ENCODE data around the gene GLO1. TPM values are rescaled to one million over a fixed set of nuclear protein-coding genes. Genes with fewer than 3 reads are reported as not detected.
A peak's percentile ranks its signal among the peaks of the same experiment; 100 is the strongest.

GLO1 gene
- total and polyA plus RNA-seq, 2 experiments from 2014 or later: 273 TPM

DNA sequence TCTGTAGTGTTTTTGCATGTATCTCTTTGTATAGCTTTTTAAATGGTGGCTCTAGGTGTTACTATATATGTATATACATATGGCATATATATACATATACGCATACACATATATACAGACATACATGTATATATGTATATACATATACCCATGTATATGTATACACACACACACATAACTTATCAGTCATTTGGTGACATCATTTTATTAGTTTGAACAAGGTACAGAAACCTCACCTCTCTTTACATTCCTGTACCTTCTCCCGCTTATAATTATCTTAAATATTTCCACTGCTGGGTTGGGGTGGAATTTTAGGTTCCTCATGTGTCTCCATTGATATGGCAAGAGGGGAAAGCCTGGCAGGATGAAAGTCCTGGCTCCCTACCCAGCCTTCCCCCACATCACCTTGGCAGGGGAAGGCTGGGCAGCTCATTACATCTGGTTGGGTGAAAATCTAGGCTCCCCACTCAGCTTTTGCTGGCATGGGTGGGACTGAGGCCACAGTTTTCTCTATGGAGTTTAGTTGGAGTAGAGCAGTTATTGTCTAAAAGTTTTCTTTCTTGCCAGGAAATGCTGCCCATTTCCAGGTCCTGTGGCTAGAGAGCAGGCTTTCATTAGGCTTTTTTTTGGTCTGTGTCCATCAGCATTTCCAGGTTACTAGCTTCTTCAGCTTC, 7.6 kb downstream of the GLO1 start:
- H3K9me3 Mint-ChIP-seq: peaks cover 7% of the 10 kb centered on the region
- peaks cover 2% of the 10 kb centered on the region for H3K27me3 Mint-ChIP-seq (ENCODE audit: insufficient read depth, low read depth, poor library complexity)
- peaks cover 26% of the 10 kb centered on the region for H3K36me3 Mint-ChIP-seq (ENCODE audit: low read depth)
- no peaks in the 10 kb centered on the region for H3K9me2 ChIP-seq (ENCODE audit: insufficient read depth)
- no peak overlapping the region for H3K4me3 Mint-ChIP-seq
- H3K27me3 ChIP-seq (ENCODE audit: insufficient read depth): no peaks in the 10 kb centered on the region
- H3K79me2 ChIP-seq (replicated peaks; ENCODE audit: insufficient read depth): peaks cover 98% of the 10 kb centered on the region
- no peak for DNase-seq (ENCODE audit: low spot score)
- TF ChIP-seq EZH2 (IDR thresholded peaks at IDR 0.05; ENCODE audit: low read depth, unreplicated experiment): no peak
- no peak for TF ChIP-seq ZNF331 (CRISPR knock-in tag; IDR thresholded peaks at IDR 0.05; ENCODE audit: low read depth)
- no peak overlapping the region for H3K4me2 ChIP-seq
- ATAC-seq: no peak
- H3K36me3 ChIP-seq (ENCODE audit: insufficient read depth): peaks cover 4% of the 10 kb centered on the region; the same call in 1 of the 2 replicates
- no peak overlapping the region for H3K27ac Mint-ChIP-seq
- H3F3A ChIP-seq (replicated peaks; ENCODE audit: low read depth): no peaks in the 10 kb centered on the region
- peaks cover 2% of the 10 kb centered on the region; the same call in 1 of the 3 replicates for H3K4me1 Mint-ChIP-seq
- H3K27ac ChIP-seq (ENCODE audit: low read depth): no peak overlapping the region
- H4K20me1 ChIP-seq (replicated peaks; ENCODE audit: insufficient read depth): peaks cover 59% of the 10 kb centered on the region
- H2AFZ ChIP-seq: no peak overlapping the region
- no peak overlapping the region for H3K4me3 ChIP-seq
- H3K4me1 ChIP-seq (ENCODE audit: insufficient read depth): no peaks in the 10 kb centered on the region

DNA sequence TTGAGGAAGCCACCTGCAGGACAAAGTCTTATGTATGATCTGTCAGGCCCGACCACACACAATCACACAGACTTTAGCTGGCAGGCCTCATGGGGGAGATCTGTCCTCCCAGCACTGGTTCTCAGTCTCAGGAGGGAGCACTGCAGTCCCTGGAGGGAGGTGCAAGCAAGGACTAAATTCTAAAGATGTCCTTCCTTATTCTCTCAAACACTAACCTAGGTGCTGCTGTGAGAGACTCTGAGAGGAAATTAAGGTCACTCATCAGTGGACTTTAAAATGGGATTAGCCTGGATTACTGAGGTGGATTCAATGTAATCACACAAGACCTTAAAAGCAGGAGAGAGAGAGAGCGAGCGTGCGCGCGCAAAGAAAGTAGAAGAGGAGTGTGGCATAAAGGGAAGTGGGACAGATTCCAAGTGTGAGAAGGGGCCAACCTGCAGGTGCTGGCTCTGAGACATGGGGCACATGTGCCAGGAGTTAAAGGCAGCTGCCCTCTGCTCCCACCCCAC, 14.3 kb downstream of the GLO1 start:
- Mint-ChIP-seq H3K27ac (no peak overlapping the region; the same call in 1 of the 2 replicates), H3K4me3 (no peak overlapping the region), H3K4me1 (peaks cover 10% of the 10 kb centered on the region), H3K27me3 (ENCODE audit: insufficient read depth, low read depth, poor library complexity) (peaks cover 2% of the 10 kb centered on the region), H3K36me3 (ENCODE audit: low read depth) (peaks cover 10% of the 10 kb centered on the region; the same call in 2 of the 3 replicates), H3K9me3 (no peaks in the 10 kb centered on the region)
- ATAC-seq: peak; percentile 87
- Histone ChIP-seq H4K20me1 (replicated peaks; ENCODE audit: insufficient read depth) (peaks cover 37% of the 10 kb centered on the region), H3K4me1 (ENCODE audit: insufficient read depth) (no peaks in the 10 kb centered on the region), H3F3A (replicated peaks; ENCODE audit: low read depth) (no peaks in the 10 kb centered on the region), H3K9me2 (ENCODE audit: insufficient read depth) (no peaks in the 10 kb centered on the region), H2AFZ (no peak overlapping the region), H3K36me3 (ENCODE audit: insufficient read depth) (peaks cover 4% of the 10 kb centered on the region; the same call in 1 of the 2 replicates), H3K27me3 (ENCODE audit: insufficient read depth) (no peaks in the 10 kb centered on the region), H3K4me2 (no peak overlapping the region), H3K79me2 (replicated peaks; ENCODE audit: insufficient read depth) (peaks cover 77% of the 10 kb centered on the region), H3K4me3 (no peak overlapping the region), H3K27ac (ENCODE audit: low read depth) (no peak overlapping the region)
- peak; percentile 41 for DNase-seq (ENCODE audit: low spot score)
- TF ChIP-seq EZH2phosphoT487 (IDR thresholded peaks at IDR 0.05; ENCODE audit: unreplicated experiment) (no peak), POLR2AphosphoS5 (IDR thresholded peaks at IDR 0.05; ENCODE audit: low read depth) (no peak), CREB1 (CRISPR knock-in tag; IDR thresholded peaks at IDR 0.05; ENCODE audit: low read depth) (no peak), ZNF331 (CRISPR knock-in tag; IDR thresholded peaks at IDR 0.05; ENCODE audit: low read depth) (no peak), NANOG (IDR thresholded peaks at IDR 0.05; ENCODE audit: borderline replicate concordance) (no peak), ZNF114 (CRISPR knock-in tag; IDR thresholded peaks at IDR 0.05) (no peak), JUNB (IDR thresholded peaks at IDR 0.05; ENCODE audit: unreplicated experiment) (no peak), STAT1 (IDR thresholded peaks at IDR 0.05; ENCODE audit: unreplicated experiment) (no peak)
- TF ChIP-seq, protein P1, sequence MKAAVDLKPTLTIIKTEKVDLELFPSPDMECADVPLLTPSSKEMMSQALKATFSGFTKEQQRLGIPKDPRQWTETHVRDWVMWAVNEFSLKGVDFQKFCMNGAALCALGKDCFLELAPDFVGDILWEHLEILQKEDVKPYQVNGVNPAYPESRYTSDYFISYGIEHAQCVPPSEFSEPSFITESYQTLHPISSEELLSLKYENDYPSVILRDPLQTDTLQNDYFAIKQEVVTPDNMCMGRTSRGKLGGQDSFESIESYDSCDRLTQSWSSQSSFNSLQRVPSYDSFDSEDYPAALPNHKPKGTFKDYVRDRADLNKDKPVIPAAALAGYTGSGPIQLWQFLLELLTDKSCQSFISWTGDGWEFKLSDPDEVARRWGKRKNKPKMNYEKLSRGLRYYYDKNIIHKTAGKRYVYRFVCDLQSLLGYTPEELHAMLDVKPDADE (IDR thresholded peaks at IDR 0.05): no peak
- TF ChIP-seq, protein P2, sequence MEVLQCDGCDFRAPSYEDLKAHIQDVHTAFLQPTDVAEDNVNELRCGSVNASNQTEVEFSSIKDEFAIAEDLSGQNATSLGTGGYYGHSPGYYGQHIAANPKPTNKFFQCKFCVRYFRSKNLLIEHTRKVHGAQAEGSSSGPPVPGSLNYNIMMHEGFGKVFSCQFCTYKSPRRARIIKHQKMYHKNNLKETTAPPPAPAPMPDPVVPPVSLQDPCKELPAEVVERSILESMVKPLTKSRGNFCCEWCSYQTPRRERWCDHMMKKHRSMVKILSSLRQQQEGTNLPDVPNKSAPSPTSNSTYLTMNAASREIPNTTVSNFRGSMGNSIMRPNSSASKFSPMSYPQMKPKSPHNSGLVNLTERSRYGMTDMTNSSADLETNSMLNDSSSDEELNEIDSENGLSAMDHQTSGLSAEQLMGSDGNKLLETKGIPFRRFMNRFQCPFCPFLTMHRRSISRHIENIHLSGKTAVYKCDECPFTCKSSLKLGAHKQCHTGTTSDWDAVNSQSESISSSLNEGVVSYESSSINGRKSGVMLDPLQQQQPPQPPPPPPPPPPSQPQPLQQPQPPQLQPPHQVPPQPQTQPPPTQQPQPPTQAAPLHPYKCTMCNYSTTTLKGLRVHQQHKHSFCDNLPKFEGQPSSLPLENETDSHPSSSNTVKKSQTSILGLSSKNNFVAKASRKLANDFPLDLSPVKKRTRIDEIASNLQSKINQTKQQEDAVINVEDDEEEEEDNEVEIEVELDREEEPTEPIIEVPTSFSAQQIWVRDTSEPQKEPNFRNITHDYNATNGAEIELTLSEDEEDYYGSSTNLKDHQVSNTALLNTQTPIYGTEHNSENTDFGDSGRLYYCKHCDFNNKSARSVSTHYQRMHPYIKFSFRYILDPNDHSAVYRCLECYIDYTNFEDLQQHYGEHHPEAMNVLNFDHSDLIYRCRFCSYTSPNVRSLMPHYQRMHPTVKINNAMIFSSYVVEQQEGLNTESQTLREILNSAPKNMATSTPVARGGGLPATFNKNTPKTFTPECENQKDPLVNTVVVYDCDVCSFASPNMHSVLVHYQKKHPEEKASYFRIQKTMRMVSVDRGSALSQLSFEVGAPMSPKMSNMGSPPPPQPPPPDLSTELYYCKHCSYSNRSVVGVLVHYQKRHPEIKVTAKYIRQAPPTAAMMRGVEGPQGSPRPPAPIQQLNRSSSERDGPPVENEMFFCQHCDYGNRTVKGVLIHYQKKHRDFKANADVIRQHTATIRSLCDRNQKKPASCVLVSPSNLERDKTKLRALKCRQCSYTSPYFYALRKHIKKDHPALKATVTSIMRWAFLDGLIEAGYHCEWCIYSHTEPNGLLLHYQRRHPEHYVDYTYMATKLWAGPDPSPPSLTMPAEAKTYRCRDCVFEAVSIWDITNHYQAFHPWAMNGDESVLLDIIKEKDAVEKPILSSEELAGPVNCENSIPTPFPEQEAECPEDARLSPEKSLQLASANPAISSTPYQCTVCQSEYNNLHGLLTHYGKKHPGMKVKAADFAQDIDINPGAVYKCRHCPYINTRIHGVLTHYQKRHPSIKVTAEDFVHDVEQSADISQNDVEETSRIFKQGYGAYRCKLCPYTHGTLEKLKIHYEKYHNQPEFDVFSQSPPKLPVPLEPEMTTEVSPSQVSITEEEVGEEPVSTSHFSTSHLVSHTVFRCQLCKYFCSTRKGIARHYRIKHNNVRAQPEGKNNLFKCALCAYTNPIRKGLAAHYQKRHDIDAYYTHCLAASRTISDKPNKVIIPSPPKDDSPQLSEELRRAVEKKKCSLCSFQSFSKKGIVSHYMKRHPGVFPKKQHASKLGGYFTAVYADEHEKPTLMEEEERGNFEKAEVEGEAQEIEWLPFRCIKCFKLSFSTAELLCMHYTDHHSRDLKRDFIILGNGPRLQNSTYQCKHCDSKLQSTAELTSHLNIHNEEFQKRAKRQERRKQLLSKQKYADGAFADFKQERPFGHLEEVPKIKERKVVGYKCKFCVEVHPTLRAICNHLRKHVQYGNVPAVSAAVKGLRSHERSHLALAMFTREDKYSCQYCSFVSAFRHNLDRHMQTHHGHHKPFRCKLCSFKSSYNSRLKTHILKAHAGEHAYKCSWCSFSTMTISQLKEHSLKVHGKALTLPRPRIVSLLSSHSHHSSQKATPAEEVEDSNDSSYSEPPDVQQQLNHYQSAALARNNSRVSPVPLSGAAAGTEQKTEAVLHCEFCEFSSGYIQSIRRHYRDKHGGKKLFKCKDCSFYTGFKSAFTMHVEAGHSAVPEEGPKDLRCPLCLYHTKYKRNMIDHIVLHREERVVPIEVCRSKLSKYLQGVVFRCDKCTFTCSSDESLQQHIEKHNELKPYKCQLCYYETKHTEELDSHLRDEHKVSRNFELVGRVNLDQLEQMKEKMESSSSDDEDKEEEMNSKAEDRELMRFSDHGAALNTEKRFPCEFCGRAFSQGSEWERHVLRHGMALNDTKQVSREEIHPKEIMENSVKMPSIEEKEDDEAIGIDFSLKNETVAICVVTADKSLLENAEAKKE (CRISPR knock-in tag; IDR thresholded peaks at IDR 0.05): no peak
- TF ChIP-seq, protein P3, sequence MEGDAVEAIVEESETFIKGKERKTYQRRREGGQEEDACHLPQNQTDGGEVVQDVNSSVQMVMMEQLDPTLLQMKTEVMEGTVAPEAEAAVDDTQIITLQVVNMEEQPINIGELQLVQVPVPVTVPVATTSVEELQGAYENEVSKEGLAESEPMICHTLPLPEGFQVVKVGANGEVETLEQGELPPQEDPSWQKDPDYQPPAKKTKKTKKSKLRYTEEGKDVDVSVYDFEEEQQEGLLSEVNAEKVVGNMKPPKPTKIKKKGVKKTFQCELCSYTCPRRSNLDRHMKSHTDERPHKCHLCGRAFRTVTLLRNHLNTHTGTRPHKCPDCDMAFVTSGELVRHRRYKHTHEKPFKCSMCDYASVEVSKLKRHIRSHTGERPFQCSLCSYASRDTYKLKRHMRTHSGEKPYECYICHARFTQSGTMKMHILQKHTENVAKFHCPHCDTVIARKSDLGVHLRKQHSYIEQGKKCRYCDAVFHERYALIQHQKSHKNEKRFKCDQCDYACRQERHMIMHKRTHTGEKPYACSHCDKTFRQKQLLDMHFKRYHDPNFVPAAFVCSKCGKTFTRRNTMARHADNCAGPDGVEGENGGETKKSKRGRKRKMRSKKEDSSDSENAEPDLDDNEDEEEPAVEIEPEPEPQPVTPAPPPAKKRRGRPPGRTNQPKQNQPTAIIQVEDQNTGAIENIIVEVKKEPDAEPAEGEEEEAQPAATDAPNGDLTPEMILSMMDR (conservative IDR thresholded peaks at IDR 0.05; ENCODE audit: low read depth in 2 of 2): no peak

Data from GM23338 (cell line).